Neuronal stem cell (in vitro differentiated cells): ENCODE measurements around the gene IRF8. TPM values are rescaled to one million over a fixed set of nuclear protein-coding genes. Genes with fewer than 3 reads are reported as not detected.

Experiments
- DNase-seq: peaks from one replicate; pipeline ENCODE4 v3.0.0-alpha.2; 2013; ENCODE audit warnings: low spot score
- H2AFZ ChIP-seq: one replicate; pipeline ENCODE4 v1.6.1; 2013; ENCODE audit warnings: mild to moderate bottlenecking, low read length, inconsistent platforms
- H2AK5ac ChIP-seq: 2 replicates; pipeline ENCODE4 v1.6.1; 2013; ENCODE audit warnings: low read depth, mild to moderate bottlenecking, inconsistent platforms, low read length, moderate library complexity, mixed read lengths
- H2BK120ac ChIP-seq: 2 replicates; pipeline ENCODE4 v1.6.1; 2013; ENCODE audit warnings: low read depth, mild to moderate bottlenecking, inconsistent platforms, low read length, moderate library complexity, mixed read lengths
- H2BK12ac ChIP-seq: one replicate; pipeline ENCODE4 v1.6.1; 2013; ENCODE audit warnings: low read length, inconsistent platforms
- H2BK15ac ChIP-seq: 2 replicates; pipeline ENCODE4 v1.6.1; 2013; ENCODE audit warnings: mild to moderate bottlenecking, low read length, inconsistent platforms, mixed read lengths
- H2BK5ac ChIP-seq: one replicate; pipeline ENCODE4 v1.6.1; 2013; ENCODE audit warnings: inconsistent platforms, mild to moderate bottlenecking, low read length, moderate library complexity
- H3K14ac ChIP-seq: one replicate; pipeline ENCODE4 v1.6.1; 2013; ENCODE audit warnings: low read length, inconsistent platforms
- H3K18ac ChIP-seq: 2 replicates; pipeline ENCODE4 v1.6.1; 2013; ENCODE audit warnings: low read length, inconsistent platforms
- H3K23ac ChIP-seq: 2 replicates; pipeline ENCODE4 v1.6.1; 2013; ENCODE audit warnings: low read depth, mild to moderate bottlenecking, mixed read lengths, low read length, inconsistent platforms; ENCODE audit not compliant: poor library complexity
- H3K27ac ChIP-seq: replicated peaks from 3 replicates; pipeline ENCODE4 v1.5.1; 2013; ENCODE audit warnings: low read length, inconsistent platforms
- H3K27me3 ChIP-seq, 3 experiments: 2 replicates each; pipeline ENCODE4 v1.6.1; 2013; ENCODE audit warnings: low read length in 3 of 3, mild to moderate bottlenecking in 2 of 3, inconsistent platforms in 1 of 3, low read depth in 1 of 3, mixed read lengths in 1 of 3, moderate library complexity in 1 of 3; ENCODE audit not compliant: control insufficient read depth in 3 of 3, insufficient read depth in 3 of 3
- H3K36me3 ChIP-seq, 2 donors: replicated peaks in 1 of 2; 2 replicates each; pipeline ENCODE4 v1.6.1; 2013; ENCODE audit warnings: low read length in 2 of 2; ENCODE audit not compliant: control insufficient read depth in 2 of 2, insufficient read depth in 2 of 2
- H3K4ac ChIP-seq: 2 replicates; pipeline ENCODE4 v1.6.1; 2013; ENCODE audit warnings: inconsistent platforms, mild to moderate bottlenecking, low read length, moderate library complexity
- H3K4me1 ChIP-seq, 2 donors: 1 replicate in 1 of 2; 2 replicates in 1 of 2; pipeline ENCODE4 v1.6.1; 2013; ENCODE audit warnings: low read length in 2 of 2, low read depth in 1 of 2; ENCODE audit not compliant: control insufficient read depth in 2 of 2, insufficient read depth in 1 of 2
- H3K4me2 ChIP-seq: one replicate; pipeline ENCODE4 v1.6.1; 2013; ENCODE audit warnings: mild to moderate bottlenecking, low read length, inconsistent platforms; ENCODE audit not compliant: insufficient read depth, poor library complexity, severe bottlenecking
- H3K4me3 ChIP-seq, 2 donors: 2 replicates each; pipeline ENCODE4 v1.5.1; 2013; ENCODE audit warnings: low read length in 2 of 2, mild to moderate bottlenecking in 2 of 2, inconsistent platforms in 1 of 2, moderate library complexity in 1 of 2
- H3K79me1 ChIP-seq: one replicate; pipeline ENCODE4 v1.6.1; 2013; ENCODE audit warnings: low read depth, mild to moderate bottlenecking, inconsistent platforms, low read length, moderate library complexity
- H3K9ac ChIP-seq: one replicate; pipeline ENCODE4 v1.6.1; 2013; ENCODE audit warnings: mild to moderate bottlenecking, low read depth, low read length, inconsistent platforms; ENCODE audit not compliant: poor library complexity
- H3K9me3 ChIP-seq, 2 donors: replicated peaks in 1 of 2; 2 replicates each; pipeline versions ENCODE3 to v1.6.1; 2013; ENCODE audit warnings: low read length in 2 of 2, mild to moderate bottlenecking in 2 of 2, inconsistent platforms in 1 of 2, low read depth in 1 of 2, mixed read lengths in 1 of 2, moderate library complexity in 1 of 2; ENCODE audit not compliant: control insufficient read depth in 2 of 2, insufficient read depth in 1 of 2
- H4K8ac ChIP-seq: one replicate; pipeline ENCODE4 v1.6.1; 2013; ENCODE audit warnings: low read depth, mild to moderate bottlenecking, inconsistent platforms, low read length, moderate library complexity
- H4K91ac ChIP-seq: one replicate; pipeline ENCODE4 v1.6.1; 2013; ENCODE audit warnings: low read length, low read depth, mild to moderate bottlenecking, inconsistent platforms; ENCODE audit not compliant: poor library complexity
- WGBS, 2 donors: extraction: QIAGEN DNeasy Blood & Tissue Kit; methylation state at CpG; one replicate each; pipeline ENCODE4 v1.1.7; 2013; ENCODE audit warnings: missing lambda C conversion rate in 2 of 2, mixed read lengths in 1 of 2; ENCODE audit not compliant: insufficient read length in 2 of 2, insufficient replicate concordance in 1 of 2; ENCODE audit errors: extremely low coverage in 2 of 2; 5-methylcytosine and 5-hydroxymethylcytosine counted together
- polyA plus RNA-seq, 2 experiments: library from polyadenylated mRNA; stranded (reverse); fragments of 200-250 nt; gene quantifications; one replicate each; pipeline ENCODE4 v1.2.3, GENCODE V29; 2013

Gene IRF8
- polyA plus RNA-seq (2013, experiment 1 of 2), result 1.3 TPM
- polyA plus RNA-seq (2013, experiment 2 of 2), result 1.5 TPM

DNA sequence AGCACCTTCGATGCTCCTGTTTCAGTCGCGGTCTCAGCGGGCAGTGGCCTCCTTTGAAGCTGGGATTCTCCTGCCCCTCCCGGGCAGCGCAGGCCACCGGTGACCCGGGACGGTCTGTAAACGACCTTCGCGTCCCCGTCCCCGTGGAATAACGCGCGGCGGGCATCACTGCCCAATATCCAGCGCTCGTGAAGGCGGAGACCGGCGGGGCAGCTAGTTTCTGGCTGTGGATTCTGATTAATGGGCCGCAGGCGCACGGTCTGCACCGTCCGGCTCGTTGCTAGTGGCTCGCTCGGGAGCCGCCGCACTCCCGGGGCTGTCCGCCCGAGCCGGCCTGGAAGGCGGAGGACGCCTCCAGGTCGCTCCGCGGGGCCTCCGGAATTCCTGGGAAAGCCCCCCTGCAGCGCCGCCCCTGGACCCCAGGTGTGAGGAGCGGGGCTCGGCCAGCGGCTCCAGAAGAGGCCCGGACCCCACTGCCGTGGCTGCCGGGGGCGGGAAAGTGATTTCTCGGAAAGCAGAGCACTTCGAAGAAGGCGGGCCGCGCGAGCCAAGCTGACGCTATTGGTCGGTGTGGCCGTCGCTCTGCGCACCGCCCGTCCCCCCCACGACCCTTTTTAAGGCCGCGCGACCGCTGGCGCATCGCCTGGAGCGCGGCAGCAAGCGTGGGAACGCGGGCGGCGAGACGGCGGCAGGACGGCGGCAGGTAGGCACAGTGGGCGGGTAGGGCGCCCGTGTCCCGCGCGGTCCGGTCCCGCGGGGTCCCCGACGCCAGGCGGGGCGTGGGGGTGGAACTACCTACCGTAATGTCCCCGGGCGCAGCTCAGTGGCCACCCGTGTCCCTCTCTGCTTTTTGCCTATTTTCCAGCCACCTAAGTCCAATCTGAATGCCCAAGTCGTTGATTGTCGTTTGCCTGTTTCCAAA, at the start of gene IRF8:
Gene IRF8 (plus strand): TSS at position 642 of the 922 bp plus-strand sequence. CDS start 3,854 bp downstream, outside the sequence.
- no peak within 1 kb of the TSS for H4K91ac ChIP-seq
- H2BK120ac ChIP-seq, result no peak within 1 kb of the TSS
- peak within 1 kb of the TSS; percentile 92 for H3K18ac ChIP-seq
- peak within 1 kb of the TSS; percentile 68 for H2BK15ac ChIP-seq
- H3K27me3 ChIP-seq, result peaks cover 2 to 100% (median 22%) of the 10 kb centered on the region in 3 experiments
- peaks cover 0 to 14% of the 10 kb centered on the region in 2 donors for H3K4me1 ChIP-seq
- H3K27ac ChIP-seq, result no peak within 1 kb of the TSS
- peak within 1 kb of the TSS; percentile 95 for H3K4me2 ChIP-seq
- H3K23ac ChIP-seq, result peak within 1 kb of the TSS; percentile 12
- no peak within 1 kb of the TSS for H2BK5ac ChIP-seq
- H3K4ac ChIP-seq, result no peak within 1 kb of the TSS
- no peak within 1 kb of the TSS for H2AK5ac ChIP-seq
- peak within 1 kb of the TSS; percentile 77 for H2AFZ ChIP-seq
- H4K8ac ChIP-seq, result no peak within 1 kb of the TSS
- no peaks in the 10 kb centered on the region for H3K9me3 ChIP-seq
- H3K36me3 ChIP-seq, result no peaks in the 10 kb centered on the region
- no peak within 1 kb of the TSS for H3K14ac ChIP-seq
- no CpG with 5 or more reads among the region's 102 CpGs for WGBS, 2 donors
- peak; percentile 81 for DNase-seq
- peak within 1 kb of the TSS; percentile 35 for H2BK12ac ChIP-seq
- H3K9ac ChIP-seq, result peak within 1 kb of the TSS; percentile 74
- peak within 1 kb of the TSS in 1 of 2 donors; percentile 84 for H3K4me3 ChIP-seq
- no peaks in the 10 kb centered on the region for H3K79me1 ChIP-seq

- no peak for DNase-seq
- Histone ChIP-seq H3K79me1 (no peaks in the 10 kb centered on the region), H2BK15ac (no peak overlapping the region), H2BK120ac (no peak overlapping the region), H4K8ac (no peak overlapping the region), H4K91ac (no peak overlapping the region), H3K27me3 (peaks cover 0 to 25% (median 0%) of the 10 kb centered on the region in 3 experiments), H3K23ac (no peak overlapping the region), H3K4me2 (no peak overlapping the region), H2AFZ (no peak overlapping the region), H3K14ac (no peak overlapping the region), H3K4me3 (no peak overlapping the region), H3K4ac (no peak overlapping the region), H3K36me3 (peaks cover 0 to 2% of the 10 kb centered on the region in 2 donors), H3K27ac (no peak overlapping the region), H3K9me3 (no peaks in the 10 kb centered on the region), H2AK5ac (no peak overlapping the region), H2BK12ac (no peak overlapping the region), H3K9ac (no peak overlapping the region), H3K18ac (no peak overlapping the region), H2BK5ac (no peak overlapping the region), H3K4me1 (peaks cover 5 to 6% of the 10 kb centered on the region in 2 donors)
- WGBS, 2 donors, result no CpG with 5 or more reads among the region's 8 CpGs
Observed at GRCh38 chr16:85849388-85849787, 49.6 kb upstream of the IRF8 start.

DNA sequence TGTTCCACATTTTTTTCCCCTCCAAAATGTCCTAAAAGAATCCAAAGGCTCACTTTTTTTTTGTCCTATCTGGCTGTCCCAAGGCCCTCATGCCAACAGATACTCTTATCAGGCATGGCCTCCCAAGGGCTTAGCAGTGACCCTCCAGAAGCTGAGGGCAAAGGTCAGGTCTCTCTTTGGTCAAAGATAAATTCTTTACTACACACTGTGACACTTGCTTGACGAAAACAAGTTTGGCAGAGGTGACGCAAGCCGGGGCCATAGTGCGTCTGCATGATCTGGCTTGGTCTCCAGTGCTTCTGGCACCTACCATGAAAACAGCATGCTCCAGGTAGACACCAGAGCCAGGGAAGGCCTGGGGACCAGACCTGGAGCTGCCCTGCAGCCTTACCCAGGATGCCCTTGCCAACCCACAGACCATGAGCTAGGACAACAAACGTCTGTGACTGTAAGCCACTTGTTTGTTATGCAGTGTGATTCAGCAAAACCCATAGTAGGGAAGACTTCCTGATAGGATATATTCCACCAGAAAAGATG, 48.5 kb upstream of the IRF8 start:
- Histone ChIP-seq H3K23ac (no peak overlapping the region), H3K79me1 (no peaks in the 10 kb centered on the region), H3K9ac (no peak overlapping the region), H2AFZ (no peak overlapping the region), H2AK5ac (no peak overlapping the region), H2BK15ac (no peak overlapping the region), H4K8ac (no peak overlapping the region), H3K27ac (no peak overlapping the region), H3K9me3 (no peaks in the 10 kb centered on the region), H3K27me3 (peaks cover 0 to 20% (median 0%) of the 10 kb centered on the region in 3 experiments), H2BK12ac (no peak overlapping the region), H4K91ac (no peak overlapping the region), H2BK120ac (no peak overlapping the region), H3K4me1 (peaks cover 5 to 6% of the 10 kb centered on the region in 2 donors), H3K36me3 (peaks cover 0 to 2% of the 10 kb centered on the region in 2 donors), H2BK5ac (no peak overlapping the region), H3K4me3 (no peak overlapping the region), H3K4ac (no peak overlapping the region), H3K4me2 (no peak overlapping the region), H3K18ac (no peak overlapping the region), H3K14ac (no peak overlapping the region)
- no peak for DNase-seq
- WGBS, 2 donors, result no CpG with 5 or more reads among the region's 5 CpGs
